Amygdala (tissue), 56 donors: Measurements from ENCODE around the gene CSRNP2.
"Not testable (repeated sequence)": the region's sequence is repeated elsewhere in the genome, so short reads cannot be mapped to it uniquely, and the experiment has no call there.

Source experiments
- DNase-seq, 56 donors: peaks; one replicate each; lab custom pipeline; 2025; lab: John Stamatoyannopoulos, UW

Gene CSRNP2

GRCh38 chr12:51078346-51078745 lies 5.0 kb downstream of the CSRNP2 start:
- DNase-seq: not testable (repeated sequence)

DNA sequence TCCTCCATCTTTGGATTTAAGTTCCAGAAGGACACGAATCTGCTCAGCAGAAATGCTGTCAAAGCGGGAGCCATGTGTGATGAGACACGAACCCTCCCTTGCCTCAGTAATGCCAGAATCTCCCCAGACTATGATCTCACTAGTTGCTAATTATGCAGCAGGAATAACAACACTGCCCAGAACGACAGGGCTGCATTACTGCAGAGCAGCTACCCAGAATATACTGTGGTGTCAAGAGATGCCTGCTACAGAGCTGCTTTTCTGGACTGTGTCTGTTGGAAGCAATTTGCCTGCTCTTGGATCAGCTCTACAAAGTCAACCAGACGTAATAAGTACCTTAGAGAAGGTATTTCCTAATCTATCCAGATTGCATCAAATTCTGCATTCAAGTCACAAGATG lies 5.5 kb downstream of the CSRNP2 start:
- peak in 29 of 56 donors; percentile 3 to 60 (median 25) for DNase-seq

DNA sequence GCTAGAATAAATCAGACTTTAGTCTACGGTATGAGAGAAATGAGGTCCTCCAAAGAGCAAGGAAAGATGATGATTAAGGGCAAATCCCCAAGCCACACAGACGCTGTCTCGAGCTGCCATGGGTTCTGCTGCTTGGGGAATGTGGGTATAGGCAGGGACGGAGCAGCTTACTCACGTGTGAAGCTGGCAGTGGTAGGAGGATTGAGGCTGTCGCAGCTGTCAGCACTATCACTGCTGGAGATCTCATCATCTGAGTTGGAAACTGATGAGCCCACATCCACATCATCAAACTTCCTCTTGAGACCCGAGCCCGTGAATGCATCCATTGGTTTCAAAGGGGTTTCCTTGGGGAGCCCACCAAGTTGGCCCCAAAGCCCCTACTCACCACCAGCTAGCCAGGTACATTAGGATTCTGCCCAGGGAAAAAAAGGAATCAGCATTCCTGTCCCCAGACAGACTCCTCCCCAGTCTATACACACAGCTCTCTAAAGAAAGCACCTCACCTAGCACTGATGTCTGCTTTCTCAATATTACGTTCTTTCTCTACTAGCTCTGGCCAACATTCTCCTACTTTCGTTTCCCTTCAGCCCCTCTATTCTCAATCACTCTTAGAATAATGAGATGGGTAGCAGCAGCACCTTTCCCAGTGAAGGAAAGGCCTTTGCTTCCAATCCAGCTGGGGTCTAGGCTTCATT lies 7.0 kb downstream of the CSRNP2 start:
- DNase-seq: peak in 4 of 56 donors; percentile 3 to 11 (median 8)

DNA sequence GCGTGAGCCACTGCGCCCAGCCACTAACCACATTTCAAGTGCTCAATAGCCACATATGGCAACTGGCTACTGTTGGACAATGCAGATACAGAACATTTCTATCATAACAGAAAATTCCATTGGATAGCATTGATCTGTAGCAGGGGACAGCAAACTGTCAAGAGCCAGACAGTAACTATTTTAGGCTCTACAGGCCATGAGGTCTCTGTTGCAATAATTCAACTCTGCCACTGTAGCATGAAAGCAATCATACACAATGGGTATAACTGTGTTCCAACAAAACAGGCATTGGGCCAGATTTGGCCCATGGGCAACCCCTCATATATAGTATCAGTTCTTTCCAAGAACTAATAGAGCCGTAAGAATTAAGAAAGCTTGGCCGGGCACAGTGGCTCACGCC lies 8.0 kb downstream of the CSRNP2 start:
- DNase-seq: no peak

DNA sequence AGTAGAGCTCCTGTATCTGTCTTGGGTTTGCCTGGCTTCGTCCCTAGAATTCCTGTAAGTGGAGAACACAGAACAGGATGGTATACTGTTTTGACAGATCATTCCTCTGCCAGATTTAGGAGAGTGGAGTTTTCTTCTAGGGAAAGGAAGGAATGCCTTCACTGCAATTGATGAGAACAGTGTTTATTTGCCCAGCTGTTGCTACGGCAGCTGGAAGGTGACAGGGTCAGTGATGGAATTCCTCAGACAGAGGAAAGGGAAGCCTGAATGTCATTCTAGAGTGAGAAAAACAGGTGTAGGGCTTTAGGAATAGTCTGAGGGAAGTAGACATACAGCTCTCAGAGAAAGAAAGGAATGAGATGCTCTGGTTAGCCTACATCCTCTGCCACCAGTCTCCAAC lies 11.7 kb downstream of the CSRNP2 start:
- DNase-seq: no peak

DNA sequence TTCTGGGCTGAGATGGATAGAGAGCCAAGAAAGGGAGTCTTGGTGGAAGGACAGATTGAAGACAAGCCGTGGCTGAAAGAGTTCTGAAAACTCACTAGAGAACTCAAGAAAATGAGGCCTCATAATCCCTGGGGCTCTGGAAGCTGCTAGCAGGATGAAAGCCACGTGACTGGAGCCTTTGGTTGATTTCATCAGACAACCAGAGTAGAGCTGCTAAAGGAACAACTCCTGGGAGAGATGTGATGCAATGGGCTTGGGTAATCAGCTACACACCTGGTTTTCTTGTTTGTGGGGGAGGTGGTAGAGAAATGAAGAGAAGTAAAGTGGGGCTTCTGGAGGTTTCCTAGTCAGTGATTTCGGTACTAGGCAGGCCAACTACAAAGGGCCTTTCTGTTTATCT lies 13.4 kb downstream of the CSRNP2 start:
- DNase-seq: no peak

- no peak for DNase-seq
Measured at GRCh38 chr12:51067771-51068170, 15.6 kb downstream of the CSRNP2 start.

- no peak for DNase-seq
Measured at GRCh38 chr12:51067229-51067628, 16.2 kb downstream of the CSRNP2 start.

DNA sequence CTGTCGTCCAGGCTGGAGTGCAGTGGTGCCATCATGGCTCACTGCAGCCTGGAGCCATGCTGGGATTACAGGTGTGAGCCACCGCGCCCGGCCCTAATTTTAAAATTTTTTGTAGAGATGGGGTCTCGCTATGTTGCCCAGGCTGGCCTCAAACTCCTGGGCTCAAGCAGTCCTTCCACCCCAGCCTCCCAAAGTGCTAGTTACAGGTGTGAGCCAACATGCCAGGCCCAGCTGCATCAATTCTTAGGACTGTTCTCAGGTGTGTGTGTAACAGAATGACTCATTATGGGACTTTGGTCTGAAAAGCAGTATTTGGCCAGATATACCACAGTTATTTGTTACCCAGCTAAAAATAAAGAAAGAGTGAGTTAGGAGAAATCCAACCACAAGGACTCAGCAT lies 17.9 kb downstream of the CSRNP2 start:
- DNase-seq: no peak

- no peak for DNase-seq
Measured at GRCh38 chr12:51062631-51063397, 20.6 kb downstream of the CSRNP2 start.

DNA sequence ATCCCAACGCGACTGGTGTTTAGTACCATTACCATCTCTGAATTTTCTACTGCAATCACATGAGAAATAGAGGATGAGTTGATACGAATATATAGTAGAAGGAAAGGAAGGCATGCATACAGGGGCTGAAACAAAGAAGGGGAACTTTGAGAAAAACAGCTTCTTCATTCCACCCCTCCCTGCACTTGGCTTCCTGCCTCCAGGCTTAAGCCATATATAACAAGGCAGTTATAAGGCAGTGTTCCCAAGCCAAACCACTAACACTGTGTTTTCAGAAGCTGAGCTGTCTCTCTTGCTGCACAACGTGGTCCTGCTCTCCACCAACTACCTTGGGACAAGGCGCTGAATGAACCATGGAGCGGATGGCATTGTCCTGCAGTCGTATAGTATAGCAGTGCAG lies 24.3 kb downstream of the CSRNP2 start:
- DNase-seq: no peak

DNA sequence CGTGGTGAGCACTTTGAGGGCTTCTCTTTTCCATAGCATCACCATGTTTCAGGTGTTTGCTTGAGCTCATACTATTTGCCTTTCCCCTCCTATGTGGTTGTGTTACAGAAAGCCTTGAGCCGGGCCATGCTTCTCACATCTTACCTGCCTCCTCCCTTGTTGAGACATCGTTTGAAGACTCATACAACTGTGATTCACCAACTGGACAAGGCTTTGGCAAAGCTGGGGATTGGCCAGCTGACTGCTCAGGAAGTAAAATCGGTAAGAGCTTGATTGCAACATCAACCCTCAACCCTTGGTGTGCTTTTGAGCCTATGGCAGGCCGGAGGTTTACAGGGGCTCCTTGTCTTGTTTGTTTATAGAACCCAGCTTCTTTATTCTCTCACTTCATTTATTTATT lies 27.2 kb downstream of the CSRNP2 start:
- no peak for DNase-seq

GRCh38 chr12:51055060-51055459 lies 28.3 kb downstream of the CSRNP2 start:
- no peak for DNase-seq

DNA sequence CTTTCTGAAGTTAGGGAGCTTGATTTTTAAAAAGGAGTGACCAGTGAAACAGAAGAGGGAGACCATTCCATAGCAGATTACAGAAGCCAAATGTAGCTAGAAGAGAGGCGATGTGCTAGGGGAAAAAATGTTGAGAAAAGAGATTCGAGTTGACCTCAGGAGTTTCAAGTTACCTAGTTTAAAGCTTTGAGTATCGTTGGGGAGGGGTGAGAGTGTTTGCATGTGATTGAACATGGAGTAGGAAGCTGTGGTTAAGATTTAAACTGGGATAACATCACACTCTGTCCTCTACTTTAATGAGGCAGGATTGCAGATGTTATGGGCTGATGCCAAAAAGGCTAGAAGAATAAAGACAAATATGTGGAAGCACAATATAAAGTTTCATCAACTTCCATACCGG lies 31.6 kb downstream of the CSRNP2 start:
- no peak for DNase-seq

GRCh38 chr12:51049525-51049924 lies 33.9 kb downstream of the CSRNP2 start:
- no peak for DNase-seq

DNA sequence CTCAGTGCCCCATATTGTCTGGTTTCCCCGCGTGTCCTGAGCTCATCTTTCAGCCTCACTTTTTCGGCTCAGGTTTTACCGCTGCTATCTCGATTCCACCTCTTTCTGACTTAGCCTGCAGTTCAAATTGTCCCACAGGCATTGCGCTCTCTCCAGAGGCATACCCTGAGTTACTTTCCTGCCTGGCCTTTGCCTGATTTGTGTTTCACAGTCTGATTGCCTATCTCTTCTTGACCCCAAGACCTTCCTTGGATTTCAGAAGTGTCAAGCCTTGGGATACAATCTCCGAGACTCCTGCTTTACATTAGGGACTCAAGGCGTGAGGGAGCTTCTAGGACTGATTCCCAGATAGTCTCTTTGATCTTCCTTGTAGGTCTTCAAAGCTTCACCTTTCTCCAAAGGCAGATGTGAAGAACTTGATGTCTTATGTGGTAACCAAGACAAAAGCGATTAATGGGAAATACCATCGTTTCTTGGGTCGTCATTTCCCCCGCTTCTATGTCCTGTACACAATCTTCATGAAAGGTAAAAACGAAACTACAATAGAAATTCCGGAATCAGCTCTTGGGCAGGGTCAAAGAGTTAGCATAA lies 34.6 kb downstream of the CSRNP2 start:
- peak in 1 of 56 donors; percentile 33 for DNase-seq

DNA sequence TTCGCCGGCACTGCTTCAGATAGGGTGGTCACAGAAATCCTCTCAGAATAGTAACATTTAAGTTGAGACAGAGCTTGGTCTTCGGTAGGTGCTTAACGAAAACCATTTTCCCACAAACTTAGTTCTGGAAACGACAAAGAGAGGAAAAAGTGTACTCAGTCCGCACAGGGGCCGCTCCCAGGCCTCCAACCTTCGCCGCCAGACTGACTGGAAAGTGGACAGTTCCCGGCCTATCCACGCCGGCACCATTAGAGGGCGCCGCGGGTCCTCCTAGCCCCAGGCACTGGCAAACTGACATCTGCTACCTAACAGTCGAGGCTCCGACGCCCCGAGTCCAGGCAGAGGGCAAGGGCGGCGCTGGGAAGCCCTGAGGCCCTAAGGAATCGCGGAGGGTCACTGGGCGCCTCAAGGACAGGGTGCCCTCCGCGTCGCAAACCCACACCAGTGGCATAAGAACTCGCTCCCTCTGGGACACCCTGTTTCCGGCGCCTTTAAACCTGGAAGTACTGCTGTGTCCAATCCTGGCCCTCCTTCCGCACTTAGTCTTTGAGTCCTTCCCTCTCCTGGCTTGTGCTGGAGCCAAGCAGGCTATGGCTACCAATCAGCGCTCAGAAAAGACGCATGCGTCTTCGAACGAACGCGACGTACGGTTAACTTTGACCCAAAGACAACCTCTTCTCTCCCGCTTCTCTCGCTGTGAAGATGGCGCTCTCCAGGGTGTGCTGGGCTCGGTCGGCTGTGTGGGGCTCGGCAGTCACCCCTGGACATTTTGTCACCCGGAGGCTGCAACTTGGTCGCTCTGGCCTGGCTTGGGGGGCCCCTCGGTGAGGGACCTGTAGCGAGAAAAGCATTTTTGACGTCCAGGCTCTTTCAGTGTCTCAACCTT lies 35.5 kb downstream of the CSRNP2 start, which contains the start of gene LETMD1:
LETMD1 (plus strand) TSS at position 673 of the 886 bp plus-strand sequence; CDS start at position 703, 30 bp downstream.
- DNase-seq: peak; percentile 84 to 99 (median 96)

- DNase-seq: no peak
Measured at GRCh38 chr12:51036279-51036678, 47.1 kb downstream of the CSRNP2 start.

- DNase-seq: no peak
Measured at GRCh38 chr12:51033457-51034089, 49.8 kb downstream of the CSRNP2 start.

- no peak for DNase-seq
Measured at GRCh38 chr12:51033048-51033447, 50.3 kb downstream of the CSRNP2 start.
